Parietal lobe (tissue), 1 donor: Measurements from ENCODE around the gene PCDHGA8. TPM values are rescaled to one million over a fixed set of nuclear protein-coding genes. Genes with fewer than 3 reads are reported as not detected.

ENCODE experiments used
- total RNA-seq: library from RNA; depleted of rRNA; stranded (reverse); fragments of >200 nt; gene quantifications from one replicate; pipeline ENCODE4 v1.2.3, GENCODE V29; 2014

Gene PCDHGA8
- total RNA-seq: 30.0 TPM

DNA sequence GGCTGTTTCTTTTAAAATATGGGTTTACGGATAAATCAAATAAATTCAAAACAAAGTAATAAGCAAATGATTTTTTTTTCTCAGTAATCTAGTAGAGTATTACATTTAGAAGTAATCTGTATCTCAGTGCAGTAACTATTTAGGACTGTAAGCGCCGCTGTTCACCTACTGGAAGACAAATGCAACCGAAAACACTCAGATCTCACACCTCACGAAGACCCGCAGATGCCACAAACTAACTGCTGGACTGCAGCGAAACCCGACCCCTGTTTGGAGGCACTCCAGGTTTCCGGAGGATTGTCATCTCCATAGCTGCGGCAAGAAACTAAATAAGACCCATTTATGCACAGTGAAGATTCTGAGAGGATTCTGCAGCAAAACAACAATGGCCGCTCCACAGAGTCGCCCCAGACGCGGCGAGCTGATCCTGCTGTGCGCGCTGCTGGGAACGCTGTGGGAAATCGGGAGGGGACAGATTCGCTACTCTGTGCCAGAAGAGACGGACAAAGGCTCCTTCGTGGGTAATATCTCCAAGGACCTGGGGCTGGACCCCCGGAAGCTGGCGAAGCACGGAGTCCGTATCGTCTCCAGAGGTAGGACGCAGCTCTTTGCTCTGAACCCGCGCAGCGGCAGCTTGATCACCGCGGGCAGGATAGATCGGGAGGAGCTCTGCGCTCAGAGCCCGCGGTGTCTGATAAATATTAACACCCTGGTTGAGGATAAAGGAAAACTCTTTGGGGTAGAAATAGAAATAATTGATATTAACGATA lies at the start of gene PCDHGA8:
TSS of gene PCDHGA8 (plus strand) at position 205 of the 770 bp plus-strand sequence. CDS start at position 386, 181 bp downstream.

DNA sequence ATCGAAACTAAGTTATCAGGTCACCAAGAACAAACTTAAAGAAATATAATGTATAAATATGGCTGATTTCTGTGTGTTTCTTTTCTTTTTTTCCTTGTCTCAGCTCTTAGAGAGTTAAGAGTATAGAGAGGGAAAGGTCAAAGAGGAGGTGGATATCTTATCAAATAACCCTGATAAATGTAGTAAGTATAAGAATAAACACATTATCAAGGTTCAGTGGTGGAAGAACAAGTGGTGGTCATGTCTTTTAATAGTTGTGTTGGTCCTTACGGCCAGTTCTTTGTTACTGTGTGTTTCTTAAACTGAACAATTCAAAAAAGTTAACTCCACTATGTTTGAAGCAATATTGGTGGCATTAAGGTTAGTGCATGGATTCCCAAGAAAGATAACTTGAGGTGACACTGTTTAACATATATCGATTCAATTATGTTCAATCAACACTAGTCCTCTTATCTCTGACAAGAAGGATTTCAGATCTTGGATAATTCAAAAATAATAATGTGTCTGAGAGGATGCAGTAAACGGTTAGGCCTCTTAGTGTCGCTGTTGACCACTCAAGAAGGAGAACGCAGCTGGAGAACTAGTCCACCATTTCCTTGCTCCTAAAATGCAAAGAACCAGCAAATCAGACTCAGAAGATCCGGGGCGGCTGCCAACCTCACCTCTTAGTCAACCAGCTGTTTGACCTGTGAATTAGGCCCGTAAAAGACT lies 49.0 kb upstream of the PCDHGA8 start, which contains the start of gene PCDHGA3:
TSS of gene PCDHGA3 (plus strand) at position 588 of the 711 bp plus-strand sequence. CDS start 205 bp downstream, outside the sequence.

DNA sequence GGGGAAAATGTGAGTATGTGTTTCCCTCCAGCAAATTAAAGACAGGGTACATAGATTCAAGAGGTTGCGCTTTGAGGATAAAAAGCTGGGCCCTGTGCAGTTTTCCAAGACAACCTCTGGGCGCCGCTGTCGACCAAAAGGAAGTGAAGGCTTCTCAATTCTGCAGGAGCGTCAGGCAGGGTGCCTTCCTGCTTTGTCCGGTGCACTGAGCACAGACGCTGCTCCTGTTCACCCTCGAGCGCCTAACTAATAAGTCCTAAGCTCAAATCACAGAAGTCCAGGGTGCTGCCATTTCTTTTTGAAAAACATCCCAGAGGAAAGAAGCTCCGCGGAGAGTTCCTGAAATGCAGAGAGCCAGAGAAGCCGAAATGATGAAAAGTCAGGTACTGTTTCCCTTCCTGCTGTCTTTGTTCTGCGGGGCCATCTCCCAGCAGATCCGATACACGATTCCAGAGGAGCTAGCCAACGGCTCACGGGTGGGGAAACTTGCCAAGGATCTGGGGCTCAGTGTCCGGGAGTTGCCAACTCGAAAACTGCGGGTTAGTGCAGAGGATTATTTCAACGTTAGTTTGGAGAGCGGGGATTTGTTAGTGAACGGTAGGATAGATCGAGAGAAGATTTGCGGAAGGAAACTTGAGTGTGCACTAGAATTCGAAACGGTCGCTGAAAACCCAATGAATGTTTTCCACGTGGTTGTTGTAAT lies 42.4 kb upstream of the PCDHGA8 start, which contains the start of gene PCDHGB1:
TSS of gene PCDHGB1 (plus strand) at position 183 of the 703 bp plus-strand sequence. CDS start at position 345, 162 bp downstream.

DNA sequence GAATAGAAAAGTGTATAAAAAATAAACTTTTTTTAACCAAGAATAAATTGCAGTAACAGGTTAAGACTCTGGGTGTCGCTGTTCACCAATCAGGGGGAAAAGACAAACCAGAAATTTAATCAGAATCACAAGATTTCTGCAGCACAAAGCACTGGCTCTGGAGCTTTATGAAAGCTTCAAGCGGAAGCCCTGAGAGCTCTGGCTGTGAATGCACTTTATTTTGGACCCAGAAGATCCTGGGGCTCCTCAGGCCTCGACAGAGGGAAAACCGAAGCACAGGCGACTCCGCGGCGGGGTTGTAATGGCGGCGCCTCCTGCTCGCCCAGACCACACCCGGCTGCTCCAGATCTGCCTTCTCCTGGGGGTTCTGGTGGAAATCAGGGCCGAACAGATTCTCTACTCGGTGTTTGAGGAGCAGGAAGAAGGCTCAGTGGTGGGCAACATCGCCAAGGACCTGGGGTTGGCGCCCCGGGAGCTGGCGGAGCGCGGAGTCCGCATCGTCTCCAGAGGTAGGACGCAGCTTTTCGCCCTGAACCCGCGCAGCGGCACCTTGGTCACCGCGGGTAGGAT lies 37.4 kb upstream of the PCDHGA8 start, which contains the start of gene PCDHGA4:
TSS of gene PCDHGA4 (plus strand) at position 122 of the 570 bp plus-strand sequence. CDS start at position 209, 87 bp downstream.

DNA sequence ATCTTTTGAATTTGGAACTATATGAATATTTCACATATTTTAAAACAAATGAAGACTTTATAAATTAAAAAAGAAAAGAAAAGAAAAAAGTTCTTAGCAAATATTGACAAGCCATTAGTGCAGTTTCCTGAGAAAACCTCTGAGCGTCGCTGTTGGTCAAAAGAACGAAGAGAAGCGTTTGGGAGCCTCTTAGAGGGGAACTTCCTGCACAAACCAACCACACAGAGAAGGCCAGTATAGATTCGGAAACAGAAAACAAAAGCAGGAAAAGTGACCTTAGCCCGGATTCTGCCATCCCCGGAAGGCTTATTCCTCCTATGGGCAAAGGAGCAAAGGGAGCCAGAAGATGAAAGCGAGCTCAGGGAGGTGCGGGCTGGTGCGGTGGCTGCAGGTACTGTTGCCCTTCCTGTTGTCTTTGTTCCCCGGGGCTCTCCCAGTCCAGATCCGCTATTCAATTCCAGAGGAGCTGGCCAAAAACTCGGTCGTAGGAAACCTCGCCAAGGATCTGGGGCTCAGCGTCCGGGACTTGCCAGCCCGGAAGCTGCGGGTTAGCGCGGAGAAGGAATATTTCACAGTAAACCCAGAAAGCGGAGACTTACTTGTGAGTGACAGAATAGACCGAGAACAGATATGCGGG lies 32.5 kb upstream of the PCDHGA8 start, which contains the start of gene PCDHGB2:
TSS of gene PCDHGB2 (plus strand) at position 205 of the 637 bp plus-strand sequence. CDS start at position 347, 142 bp downstream.

DNA sequence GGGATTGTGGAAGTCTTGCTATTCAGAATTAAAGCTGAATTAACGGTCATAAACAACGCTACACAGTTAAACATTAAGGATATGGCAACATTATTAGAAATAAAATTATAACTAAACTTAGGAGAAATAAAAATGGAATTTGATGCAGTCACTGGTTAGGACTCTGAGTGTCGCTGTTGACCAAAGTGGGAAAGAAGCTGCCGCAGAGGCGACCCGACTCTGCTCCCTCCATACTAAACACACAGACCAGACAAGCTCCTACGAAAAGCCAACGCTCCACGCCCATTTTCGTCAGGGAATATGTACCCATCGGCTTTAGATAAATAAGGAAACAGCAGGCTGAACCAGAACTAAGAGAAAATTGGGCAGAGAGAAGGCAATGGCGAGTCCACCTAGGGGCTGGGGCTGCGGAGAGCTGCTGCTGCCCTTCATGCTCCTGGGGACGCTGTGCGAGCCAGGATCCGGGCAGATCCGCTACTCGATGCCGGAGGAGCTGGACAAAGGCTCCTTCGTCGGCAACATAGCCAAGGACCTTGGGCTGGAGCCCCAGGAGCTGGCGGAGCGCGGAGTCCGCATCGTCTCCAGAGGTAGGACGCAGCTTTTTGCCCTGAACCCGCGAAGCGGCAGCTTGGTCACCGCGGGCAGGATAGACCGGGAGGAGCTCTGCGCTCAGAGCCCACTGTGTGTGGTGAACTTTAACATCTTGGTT lies 28.3 kb upstream of the PCDHGA8 start, which contains the start of gene PCDHGA5:
TSS of gene PCDHGA5 (plus strand) at position 211 of the 709 bp plus-strand sequence. CDS start at position 380, 169 bp downstream.

DNA sequence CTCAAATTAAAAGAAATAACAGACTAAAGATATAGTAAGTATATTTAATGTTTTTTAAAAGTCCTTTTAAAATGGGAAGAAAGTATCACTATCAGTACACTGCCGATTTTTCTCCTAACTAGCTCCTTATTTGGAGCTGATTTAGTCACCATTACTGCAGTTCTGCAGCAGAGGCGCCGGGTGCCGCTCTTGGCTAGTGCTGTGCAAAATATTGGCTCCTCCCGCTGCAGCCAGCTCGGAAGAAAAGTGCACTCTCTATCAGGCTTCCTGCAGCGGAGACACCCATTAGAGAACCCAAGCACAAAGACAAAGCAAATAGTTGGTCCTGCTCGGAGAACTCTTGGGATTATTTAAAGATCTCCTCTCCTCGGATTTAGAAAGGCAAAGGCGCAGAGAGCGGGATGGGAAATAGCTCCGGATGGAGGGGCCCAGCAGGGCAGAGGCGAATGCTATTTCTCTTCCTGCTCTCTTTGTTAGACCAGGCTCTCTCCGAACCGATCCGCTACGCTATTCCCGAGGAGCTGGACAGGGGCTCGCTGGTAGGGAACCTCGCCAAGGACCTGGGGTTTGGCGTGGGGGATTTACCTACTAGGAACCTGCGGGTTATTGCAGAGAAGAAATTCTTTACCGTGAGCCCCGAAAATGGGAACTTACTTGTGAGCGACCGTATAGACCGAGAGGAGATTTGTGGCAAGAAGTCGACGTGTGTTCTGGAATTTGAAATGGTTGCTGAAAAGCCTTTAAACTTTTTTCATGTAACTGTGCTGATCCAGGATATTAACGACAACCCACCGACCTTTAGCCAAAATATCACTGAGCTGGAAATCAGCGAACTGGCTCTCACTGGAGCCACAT lies 22.2 kb upstream of the PCDHGA8 start, which contains the start of gene PCDHGB3:
TSS of gene PCDHGB3 (plus strand) at position 249 of the 855 bp plus-strand sequence. CDS start at position 402, 153 bp downstream.

DNA sequence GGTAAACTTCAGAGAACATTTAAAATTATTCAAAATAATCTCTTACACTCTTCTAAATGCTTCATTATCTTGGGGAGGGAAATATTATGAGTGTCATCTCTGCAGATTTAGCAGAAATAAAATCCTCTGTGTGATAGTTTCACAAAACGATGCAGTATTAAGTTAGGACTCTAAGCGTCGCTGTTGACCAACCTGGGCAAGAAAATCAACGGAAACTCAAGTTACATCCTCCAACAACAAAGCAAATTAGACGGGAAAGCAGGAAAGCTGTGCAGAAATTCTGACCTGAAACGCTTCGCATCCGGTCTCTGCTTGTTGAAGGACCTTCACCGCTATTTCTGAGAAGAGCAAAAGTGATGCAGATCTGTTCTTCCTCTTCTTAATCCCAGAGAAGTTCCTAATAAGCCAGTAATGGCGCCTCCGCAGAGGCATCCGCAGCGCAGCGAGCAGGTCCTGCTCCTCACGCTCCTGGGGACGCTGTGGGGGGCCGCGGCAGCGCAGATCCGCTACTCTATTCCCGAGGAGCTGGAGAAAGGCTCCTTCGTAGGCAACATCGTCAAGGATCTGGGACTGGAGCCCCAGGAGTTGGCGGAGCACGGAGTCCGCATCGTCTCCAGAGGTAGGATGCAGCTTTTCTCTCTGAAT lies 18.6 kb upstream of the PCDHGA8 start, which contains the start of gene PCDHGA6:
TSS of gene PCDHGA6 (plus strand) at position 219 of the 645 bp plus-strand sequence. CDS start at position 412, 193 bp downstream.

DNA sequence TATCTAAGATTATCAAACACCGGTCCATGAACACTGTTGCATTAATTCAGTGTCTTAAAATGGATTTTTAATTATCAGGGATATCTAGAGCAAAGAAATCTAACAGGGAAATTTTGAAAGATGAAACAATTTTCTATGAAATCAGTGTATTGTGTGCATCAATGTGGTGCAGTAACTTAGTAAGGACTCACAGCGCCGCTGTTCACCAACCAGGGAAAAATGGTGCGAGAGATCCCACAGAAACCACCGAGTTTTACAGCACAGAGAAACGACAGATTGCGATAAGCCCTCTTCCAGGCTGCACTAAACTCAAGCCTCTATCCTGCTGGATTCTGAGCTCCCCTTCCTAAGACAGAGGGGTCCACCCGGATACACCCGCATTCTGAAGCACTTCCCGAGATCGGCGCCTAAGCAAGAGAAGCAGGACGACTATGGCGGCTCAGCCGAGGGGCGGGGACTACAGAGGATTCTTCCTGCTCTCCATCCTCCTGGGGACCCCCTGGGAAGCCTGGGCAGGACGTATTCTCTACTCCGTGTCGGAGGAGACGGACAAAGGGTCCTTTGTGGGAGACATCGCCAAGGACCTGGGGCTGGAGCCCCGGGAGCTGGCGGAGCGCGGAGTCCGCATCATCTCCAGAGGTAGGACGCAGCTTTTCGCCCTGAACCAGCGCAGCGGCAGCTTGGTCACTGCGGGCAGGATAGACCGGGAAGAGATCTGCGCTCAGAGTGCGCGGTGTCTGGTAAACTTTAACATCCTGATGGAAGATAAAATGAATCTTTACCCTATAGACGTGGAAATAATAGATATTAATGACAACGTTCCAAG lies 9.8 kb upstream of the PCDHGA8 start, which contains the start of gene PCDHGA7:
TSS of gene PCDHGA7 (plus strand) at position 274 of the 826 bp plus-strand sequence. CDS start at position 432, 158 bp downstream.

DNA sequence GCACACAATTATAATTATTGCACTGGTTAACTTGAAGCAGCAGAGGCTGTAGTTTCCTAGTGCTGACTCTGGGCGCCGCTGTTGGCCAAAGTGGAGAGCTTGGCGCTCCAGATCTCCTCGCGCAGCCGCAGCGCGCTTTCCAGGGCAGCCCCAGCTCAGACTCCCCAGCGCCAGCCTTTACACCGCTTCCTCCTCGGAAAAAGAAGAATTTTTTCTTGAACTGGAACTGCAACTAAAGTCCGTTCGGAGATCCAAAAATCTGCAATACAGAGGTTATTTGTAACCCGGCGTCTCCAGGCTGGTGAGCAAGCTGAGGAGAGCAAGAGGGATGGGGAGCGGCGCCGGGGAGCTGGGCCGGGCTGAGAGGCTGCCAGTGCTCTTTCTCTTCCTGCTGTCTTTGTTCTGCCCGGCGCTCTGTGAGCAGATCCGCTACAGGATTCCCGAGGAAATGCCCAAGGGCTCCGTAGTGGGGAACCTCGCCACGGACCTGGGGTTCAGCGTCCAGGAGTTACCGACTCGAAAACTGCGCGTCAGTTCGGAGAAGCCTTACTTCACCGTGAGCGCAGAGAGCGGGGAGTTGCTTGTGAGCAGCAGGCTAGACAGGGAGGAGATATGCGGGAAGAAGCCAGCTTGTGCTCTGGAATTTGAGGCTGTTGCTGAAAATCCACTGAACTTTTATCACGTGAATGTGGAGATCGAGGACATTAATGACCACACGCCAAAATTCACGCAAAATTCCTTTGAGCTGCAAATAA lies 4.7 kb upstream of the PCDHGA8 start, which contains the start of gene PCDHGB4:
TSS of gene PCDHGB4 (plus strand) at position 142 of the 755 bp plus-strand sequence. CDS start at position 329, 187 bp downstream.

DNA sequence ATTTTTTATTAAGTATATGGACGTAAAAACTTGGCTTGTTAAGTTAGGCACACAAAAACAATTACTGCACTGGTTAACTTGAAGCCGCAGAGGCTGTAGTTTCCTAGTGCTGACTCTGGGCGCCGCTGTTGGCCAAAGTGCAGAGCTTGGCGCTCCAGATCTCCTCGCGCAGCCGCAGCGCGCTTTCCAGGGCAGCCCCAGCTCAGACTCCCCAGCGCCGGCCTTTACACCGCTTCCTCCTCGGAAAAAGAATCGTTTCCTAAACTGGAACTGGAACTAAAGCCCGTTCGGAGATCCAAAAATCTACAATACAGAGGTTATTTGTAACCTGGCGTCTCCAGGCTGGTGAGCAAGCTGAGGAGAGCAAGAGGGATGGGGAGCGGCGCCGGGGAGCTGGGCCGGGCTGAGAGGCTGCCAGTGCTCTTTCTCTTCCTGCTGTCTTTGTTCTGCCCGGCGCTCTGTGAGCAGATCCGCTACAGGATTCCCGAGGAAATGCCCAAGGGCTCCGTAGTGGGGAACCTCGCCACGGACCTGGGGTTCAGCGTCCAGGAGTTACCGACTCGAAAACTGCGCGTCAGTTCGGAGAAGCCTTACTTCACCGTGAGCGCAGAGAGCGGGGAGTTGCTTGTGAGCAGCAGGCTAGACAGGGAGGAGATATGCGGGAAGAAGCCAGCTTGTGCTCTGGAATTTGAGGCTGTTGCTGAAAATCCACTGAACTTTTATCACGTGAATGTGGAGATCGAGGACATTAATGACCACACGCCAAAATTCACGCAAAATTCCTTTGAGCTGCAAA lies 5.5 kb downstream of the PCDHGA8 start, which contains the start of gene PCDHGB5:
TSS of gene PCDHGB5 (plus strand) at position 192 of the 796 bp plus-strand sequence. CDS start at position 373, 181 bp downstream.

DNA sequence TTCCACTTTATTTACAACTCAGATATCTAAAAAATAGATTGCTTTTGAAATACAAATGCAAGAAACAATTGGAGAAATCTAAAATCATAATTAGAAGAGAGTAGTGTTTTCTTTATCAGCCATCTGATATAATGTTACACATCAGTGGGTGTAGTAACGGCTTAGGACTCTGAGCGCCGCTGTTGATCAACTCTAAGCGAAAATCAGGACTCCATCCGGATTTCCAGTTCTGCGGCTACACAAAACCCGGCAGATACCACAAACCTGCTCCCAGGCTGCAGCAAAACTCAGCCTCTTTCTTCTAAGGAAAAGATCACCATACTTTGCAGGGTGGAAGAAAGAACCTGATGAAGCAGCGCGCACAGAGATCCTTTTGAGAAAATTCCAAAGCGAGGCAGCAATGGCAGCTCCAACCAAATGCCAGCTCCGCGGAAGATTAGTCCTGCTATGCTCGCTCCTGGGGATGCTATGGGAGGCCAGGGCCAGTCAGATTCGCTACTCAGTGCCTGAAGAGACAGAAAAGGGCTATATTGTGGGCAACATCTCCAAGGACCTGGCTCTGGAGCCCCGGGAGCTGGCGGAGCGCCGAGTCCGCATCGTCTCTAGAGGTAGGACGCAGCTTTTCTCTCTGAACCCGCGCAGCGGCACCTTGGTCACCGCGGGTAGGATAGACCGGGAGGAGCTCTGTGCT lies 10.3 kb downstream of the PCDHGA8 start, which contains the start of gene PCDHGA9:
TSS of gene PCDHGA9 (plus strand) at position 226 of the 691 bp plus-strand sequence. CDS start at position 401, 175 bp downstream.

DNA sequence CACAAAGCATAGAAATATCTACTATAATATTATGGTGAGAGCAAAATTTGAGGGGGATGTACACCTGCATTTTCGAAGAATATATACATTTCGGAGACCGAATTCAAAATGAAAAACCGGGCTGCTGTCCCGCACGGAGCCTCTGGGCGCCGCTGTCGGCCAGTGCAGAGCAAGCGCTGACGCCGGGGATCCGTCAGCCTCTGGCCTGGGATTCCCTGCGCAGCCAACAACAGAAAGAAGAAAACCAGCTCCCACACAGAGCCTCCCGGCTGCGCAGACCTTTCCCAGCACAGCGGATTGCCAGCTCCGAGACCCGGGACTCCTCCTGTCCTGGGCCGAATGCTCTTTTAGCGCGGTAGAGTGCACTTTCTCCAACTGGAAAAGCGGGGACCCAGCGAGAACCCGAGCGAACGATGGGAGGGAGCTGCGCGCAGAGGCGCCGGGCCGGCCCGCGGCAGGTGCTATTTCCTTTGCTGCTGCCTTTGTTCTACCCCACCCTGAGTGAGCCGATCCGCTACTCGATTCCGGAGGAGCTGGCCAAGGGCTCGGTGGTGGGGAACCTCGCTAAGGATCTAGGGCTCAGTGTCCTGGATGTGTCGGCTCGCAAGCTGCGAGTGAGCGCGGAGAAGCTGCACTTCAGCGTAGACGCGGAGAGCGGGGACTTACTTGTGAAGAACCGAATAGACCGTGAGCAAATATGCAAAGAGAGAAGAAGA lies 15.5 kb downstream of the PCDHGA8 start, which contains the start of gene PCDHGB6:
TSS of gene PCDHGB6 (plus strand) at position 232 of the 716 bp plus-strand sequence. CDS start at position 414, 182 bp downstream.

DNA sequence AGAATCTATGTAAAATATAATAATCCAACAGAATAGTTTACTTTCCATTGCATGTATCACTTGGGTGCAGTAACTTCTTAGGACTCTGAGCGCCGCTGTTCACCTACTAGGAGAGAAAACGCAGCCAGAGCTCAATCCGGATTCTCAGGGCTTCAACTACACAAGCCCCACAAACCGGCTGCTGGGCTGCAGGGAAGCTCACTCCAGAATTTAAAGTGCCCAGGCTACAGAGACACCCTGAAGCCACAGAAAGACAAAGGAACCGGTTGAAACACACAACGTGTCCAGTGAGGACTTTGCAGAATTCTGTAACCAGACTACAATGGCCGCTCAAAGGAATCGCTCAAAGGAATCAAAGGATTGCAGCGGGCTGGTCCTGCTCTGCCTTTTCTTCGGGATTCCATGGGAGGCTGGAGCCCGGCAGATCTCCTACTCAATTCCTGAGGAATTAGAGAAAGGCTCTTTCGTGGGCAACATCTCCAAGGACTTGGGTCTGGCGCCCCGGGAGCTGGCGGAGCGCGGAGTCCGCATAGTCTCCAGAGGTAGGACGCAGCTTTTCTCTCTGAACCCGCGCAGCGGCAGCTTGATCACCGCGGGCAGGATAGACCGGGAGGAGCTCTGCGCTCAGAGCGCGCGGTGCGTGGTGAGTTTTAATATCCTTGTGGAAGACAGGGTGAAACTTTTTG lies 20.6 kb downstream of the PCDHGA8 start, which contains the start of gene PCDHGA10:
TSS of gene PCDHGA10 (plus strand) at position 134 of the 686 bp plus-strand sequence. CDS start at position 323, 189 bp downstream.

